ENCODE data around the gene MMP20.
A peak's percentile ranks its signal among the peaks of the same experiment; 100 is the strongest.

The MMP20 gene

DNA sequence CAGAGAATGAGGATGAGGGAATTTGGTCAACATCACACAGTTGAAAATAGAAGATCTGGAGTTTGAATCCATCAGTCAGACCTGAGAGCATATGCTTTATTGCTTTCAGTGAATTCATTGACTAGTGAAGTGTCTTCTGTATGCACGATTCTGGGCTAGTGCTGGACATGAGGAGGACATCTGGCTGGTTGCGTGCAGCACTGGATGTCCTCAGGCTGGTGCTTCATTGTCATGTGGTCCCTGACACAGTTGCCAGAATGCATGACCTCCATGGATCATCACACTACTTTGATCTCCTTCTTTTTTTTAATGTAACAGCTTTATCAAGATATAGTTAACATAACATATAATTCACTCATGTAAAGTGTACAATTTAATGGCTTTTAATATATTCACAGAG is 50.1 kb downstream of the MMP20 start:
- H3K4me3 ChIP-seq (ENCODE audit: low read depth, low read length) = no peak overlapping the region
- TF ChIP-seq MYC (IDR thresholded peaks at IDR 0.05; ENCODE audit: low read depth, low read length) = no peak
- no peak for DNase-seq (ENCODE audit: low read depth)

DNA sequence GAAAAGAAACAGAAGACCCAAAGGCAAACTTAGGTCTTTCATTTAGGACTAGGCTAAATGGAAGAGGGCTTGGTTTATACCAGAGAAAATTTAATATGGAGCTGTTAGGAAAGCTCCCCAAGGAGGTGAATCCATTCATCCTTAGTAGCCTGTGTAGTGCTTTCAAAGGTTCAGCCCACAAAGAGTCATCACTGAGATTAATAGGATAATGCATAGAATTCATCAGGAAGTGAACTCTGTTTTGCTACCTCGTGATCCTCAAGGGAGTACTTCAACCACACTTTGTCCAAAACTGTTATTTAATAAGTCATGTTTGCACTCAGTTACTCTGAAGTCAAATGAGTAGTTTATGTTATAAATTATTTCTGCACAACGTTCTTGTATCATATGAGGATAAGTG is 51.3 kb downstream of the MMP20 start:
- TF ChIP-seq, protein P1, sequence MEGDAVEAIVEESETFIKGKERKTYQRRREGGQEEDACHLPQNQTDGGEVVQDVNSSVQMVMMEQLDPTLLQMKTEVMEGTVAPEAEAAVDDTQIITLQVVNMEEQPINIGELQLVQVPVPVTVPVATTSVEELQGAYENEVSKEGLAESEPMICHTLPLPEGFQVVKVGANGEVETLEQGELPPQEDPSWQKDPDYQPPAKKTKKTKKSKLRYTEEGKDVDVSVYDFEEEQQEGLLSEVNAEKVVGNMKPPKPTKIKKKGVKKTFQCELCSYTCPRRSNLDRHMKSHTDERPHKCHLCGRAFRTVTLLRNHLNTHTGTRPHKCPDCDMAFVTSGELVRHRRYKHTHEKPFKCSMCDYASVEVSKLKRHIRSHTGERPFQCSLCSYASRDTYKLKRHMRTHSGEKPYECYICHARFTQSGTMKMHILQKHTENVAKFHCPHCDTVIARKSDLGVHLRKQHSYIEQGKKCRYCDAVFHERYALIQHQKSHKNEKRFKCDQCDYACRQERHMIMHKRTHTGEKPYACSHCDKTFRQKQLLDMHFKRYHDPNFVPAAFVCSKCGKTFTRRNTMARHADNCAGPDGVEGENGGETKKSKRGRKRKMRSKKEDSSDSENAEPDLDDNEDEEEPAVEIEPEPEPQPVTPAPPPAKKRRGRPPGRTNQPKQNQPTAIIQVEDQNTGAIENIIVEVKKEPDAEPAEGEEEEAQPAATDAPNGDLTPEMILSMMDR (IDR thresholded peaks at IDR 0.05; ENCODE audit: low read depth, low read length) = no peak
- TF ChIP-seq POLR2A (IDR thresholded peaks at IDR 0.05; ENCODE audit: extremely low read depth, insufficient read length) (no peak), MYC (IDR thresholded peaks at IDR 0.05; ENCODE audit: low read depth, low read length) (no peak)
- TF ChIP-seq, protein P2, sequence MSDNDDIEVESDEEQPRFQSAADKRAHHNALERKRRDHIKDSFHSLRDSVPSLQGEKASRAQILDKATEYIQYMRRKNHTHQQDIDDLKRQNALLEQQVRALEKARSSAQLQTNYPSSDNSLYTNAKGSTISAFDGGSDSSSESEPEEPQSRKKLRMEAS (IDR thresholded peaks at IDR 0.05; ENCODE audit: low read depth, low read length) = no peak
- DNase-seq (ENCODE audit: low read depth) = peak; percentile 70
- no peak overlapping the region for H3K4me3 ChIP-seq (ENCODE audit: low read depth, low read length)

DNA sequence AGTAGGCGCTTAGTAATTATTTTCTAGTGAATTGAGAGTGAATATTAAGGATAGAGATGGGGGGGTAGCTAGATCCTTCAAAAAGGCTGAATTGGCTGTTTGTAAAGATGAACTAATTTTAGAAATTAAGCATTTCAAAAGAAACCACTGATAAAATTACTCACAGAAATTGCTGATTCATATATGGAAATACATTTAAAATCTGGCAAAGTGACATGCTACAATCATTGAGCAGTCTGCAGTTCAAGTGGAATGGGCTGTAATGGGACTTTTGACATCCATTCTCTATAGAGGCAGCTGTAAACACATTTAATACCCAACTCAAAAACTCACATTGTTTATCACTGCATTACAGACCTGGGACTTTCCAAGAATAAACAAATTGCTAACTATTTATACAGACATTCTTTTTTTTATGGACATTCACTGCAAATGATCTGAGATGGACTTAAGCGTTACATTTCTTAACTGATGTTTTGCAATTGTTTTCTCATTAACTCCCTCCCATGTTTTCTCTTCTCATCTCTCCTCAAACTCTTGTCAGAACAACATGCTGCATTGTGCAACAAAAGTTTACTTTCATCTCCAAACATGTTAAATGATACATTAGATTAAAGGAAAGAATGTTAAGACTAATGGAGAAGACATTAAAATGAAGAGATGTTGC is 52.4 kb downstream of the MMP20 start:
- no peak overlapping the region for H3K4me3 ChIP-seq (ENCODE audit: low read depth, low read length)
- no peak for DNase-seq (ENCODE audit: low read depth)
- TF ChIP-seq, protein P1 (IDR thresholded peaks at IDR 0.05; ENCODE audit: low read depth, low read length) = no peak
- TF ChIP-seq POLR2A (IDR thresholded peaks at IDR 0.05; ENCODE audit: extremely low read depth, insufficient read length) (no peak), MYC (IDR thresholded peaks at IDR 0.05; ENCODE audit: low read depth, low read length) (no peak)

DNA sequence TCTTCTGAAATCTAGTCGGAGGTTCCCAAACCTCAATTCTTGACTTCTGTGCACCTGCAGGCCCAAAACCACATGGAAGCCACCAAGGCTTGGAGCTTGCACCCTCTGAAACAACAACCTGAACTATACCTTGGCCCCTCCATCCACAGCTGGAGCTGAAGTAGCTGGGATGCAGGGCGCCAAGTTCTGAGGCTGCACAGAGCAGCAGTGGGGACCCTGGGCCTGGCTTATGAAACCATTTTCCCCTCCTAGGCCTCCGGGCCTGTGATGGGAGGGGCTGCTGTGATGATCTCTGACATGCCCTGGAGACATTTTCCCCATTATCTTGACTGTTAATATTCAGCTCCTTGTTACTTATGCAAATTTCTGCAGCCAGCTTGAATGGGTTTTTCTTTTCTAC is 56.3 kb downstream of the MMP20 start:
- DNase-seq (ENCODE audit: low read depth) = no peak
- TF ChIP-seq, protein P2 (IDR thresholded peaks at IDR 0.05; ENCODE audit: low read depth, low read length) = no peak
- TF ChIP-seq, protein P1 (IDR thresholded peaks at IDR 0.05; ENCODE audit: low read depth, low read length) = no peak
- TF ChIP-seq POLR2A (IDR thresholded peaks at IDR 0.05; ENCODE audit: extremely low read depth, insufficient read length) (no peak), MYC (IDR thresholded peaks at IDR 0.05; ENCODE audit: low read depth, low read length) (no peak)

DNA sequence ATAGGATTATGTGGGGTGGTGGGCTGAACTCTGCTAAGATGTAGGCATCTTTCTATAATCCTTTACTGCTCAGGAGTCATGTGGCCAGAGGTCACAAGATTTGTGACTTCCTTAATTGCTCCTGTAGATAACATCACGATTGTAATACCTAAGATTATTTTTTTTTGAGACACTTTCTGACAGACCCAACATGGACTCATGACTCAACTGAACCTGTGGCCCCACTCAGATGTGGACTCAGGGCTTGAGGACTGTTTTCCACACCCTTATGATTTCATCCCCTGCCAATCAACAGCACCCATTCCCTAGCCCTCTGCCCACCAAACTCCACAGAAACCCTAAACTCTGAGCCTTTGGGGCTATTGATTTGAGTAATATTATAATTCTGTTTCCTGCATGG is 59.0 kb downstream of the MMP20 start:
- DNase-seq (ENCODE audit: low read depth) = no peak
- TF ChIP-seq, protein P2 (IDR thresholded peaks at IDR 0.05; ENCODE audit: low read depth, low read length) = no peak
- TF ChIP-seq POLR2A (IDR thresholded peaks at IDR 0.05; ENCODE audit: extremely low read depth, insufficient read length) (no peak), MYC (IDR thresholded peaks at IDR 0.05; ENCODE audit: low read depth, low read length) (no peak)
- TF ChIP-seq, protein P1 (IDR thresholded peaks at IDR 0.05; ENCODE audit: low read depth, low read length) = no peak
- H3K4me3 ChIP-seq (ENCODE audit: low read depth, low read length) = no peak overlapping the region

More for the DNA sequence above, 56.3 kb downstream of the MMP20 start:
- H3K4me3 ChIP-seq (ENCODE audit: low read depth, low read length) = no peak overlapping the region

DNA sequence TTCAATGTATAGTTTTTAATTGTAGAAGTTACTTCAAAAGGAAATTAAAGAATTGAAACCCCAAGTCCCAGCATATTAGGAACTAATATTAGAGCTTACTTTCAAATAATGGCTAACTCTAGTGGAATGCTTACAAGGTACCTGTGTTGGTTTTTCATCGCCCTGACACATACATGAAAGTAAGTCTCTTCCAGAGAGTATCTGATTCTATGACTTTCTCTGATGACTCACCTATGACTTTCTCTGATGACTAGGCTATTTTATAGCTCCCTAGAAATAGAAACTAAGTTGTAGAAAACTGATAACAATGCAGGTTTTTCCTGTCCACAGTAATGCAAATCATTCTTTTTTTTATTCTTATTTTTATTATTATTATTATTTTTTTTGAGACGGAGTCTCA is 61.0 kb downstream of the MMP20 start:
- H3K4me3 ChIP-seq (ENCODE audit: low read depth, low read length) = no peak overlapping the region
- TF ChIP-seq MYC (IDR thresholded peaks at IDR 0.05; ENCODE audit: low read depth, low read length) = no peak
- peak; percentile 46 for DNase-seq (ENCODE audit: low read depth)

DNA sequence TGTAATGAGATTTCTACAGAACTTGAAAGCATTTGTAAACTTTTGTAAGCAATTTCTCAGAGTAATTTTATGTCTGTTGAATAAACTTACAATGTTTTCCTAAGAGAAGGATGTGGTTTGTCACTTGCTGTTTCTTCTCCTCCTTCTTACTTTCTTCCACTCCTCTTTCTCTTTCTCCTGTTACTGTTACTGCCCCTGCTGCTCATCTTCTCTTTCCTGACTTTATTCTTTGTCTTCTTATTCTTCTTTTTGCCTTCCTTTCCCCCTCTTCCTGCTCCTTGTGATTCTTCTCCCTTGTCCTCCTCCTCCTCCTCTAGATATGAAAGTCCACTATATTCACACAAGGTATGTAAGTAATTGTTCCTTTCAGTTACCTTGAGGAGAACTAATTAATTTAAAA is 63.5 kb downstream of the MMP20 start:
- no peak overlapping the region for H3K4me3 ChIP-seq (ENCODE audit: low read depth, low read length)
- TF ChIP-seq, protein P1 (IDR thresholded peaks at IDR 0.05; ENCODE audit: low read depth, low read length) = no peak
- TF ChIP-seq MYC (IDR thresholded peaks at IDR 0.05; ENCODE audit: low read depth, low read length) (no peak), POLR2A (IDR thresholded peaks at IDR 0.05; ENCODE audit: extremely low read depth, insufficient read length) (no peak)
- TF ChIP-seq, protein P2 (IDR thresholded peaks at IDR 0.05; ENCODE audit: low read depth, low read length) = no peak
- no peak for DNase-seq (ENCODE audit: low read depth)

Measured in NB4 (cell line).